GM21528 (cell line): ENCODE results near the gene ISX.

ENCODE experiments used
- ATAC-seq: cut with Tn5 transposase; IDR thresholded peaks from one replicate; pipeline ENCODE4 v1.9.1; 2021; ENCODE audit warnings: mild to moderate bottlenecking, moderate library complexity; ENCODE audit not compliant: unreplicated experiment, low FRiP score

Gene ISX

DNA sequence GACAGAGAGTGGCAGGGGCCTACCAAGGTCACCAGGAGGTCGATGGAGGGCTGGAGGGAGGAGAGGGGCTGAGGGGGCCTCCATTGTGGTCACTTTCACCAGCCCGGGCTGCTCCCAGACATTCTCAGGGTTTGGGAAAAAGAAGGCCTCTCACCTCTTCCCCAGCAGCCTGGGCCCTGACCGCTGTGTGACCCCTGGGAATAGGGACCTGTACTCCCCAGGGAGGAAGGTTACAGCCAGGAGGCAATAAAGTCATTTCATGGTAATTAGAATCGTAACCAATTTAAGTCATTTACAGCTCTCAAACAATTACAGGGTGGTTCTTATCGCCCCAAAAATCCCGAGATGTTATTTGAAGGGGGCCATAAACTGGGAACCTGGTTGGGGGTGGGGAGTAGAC, 37.8 kb downstream of the ISX start:
- no peak for ATAC-seq

DNA sequence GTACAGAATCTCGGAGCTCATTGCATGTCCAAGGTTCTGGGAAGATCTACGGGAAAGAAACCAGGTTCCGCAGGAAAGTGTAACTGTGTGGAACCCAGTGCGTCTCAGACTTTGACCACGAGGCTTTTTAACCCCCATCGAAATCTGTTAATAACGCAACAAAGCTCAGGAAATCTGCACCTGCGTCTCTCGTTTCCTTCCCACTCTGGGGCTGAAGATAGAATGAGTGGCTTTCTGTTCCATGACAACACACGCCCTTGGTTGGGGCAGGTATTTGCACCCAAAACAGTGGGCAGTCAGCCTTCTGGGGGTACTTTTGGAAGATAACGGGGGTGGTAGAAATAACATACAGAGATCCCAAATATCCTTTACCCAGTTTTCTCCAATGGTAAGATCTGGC, 38.5 kb downstream of the ISX start:
- no peak for ATAC-seq

DNA sequence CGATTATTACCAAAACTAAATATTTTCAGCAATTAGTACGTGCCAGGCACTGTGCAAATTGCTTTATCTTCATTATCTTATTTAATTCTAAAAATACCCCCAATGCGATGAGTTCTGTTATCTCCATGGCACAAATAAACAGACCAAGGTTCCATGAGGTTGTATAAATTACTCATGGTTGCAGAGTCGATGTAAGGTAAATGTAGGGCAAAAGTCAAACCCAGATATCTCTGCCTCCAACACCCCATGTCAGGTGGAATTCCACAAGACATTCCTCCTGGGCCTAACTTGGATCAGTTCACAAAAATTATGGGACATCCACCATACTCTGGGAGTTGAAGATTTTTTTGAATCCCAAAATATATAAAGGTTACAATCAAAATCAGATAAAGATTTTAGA, 43.7 kb downstream of the ISX start:
- ATAC-seq, result no peak

DNA sequence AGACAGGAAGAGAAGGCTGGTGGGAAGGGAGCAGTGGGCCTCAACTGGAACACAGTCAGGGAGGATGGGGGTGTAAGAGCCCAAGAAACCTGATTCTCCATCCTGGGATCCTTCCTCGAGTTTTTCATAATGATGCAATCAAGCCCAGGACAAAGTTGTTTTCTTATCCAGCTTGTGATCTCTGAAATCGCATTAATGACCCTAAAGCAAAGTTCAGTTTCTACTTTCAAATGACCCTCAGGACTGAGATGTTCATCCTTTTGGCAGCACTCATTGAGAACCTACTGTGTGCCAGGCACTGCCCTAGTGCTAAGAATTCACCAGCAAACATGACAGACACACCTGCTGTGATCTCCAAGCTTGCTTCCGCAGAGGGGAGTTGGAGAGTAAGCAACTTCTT, 45.3 kb downstream of the ISX start:
- no peak for ATAC-seq

DNA sequence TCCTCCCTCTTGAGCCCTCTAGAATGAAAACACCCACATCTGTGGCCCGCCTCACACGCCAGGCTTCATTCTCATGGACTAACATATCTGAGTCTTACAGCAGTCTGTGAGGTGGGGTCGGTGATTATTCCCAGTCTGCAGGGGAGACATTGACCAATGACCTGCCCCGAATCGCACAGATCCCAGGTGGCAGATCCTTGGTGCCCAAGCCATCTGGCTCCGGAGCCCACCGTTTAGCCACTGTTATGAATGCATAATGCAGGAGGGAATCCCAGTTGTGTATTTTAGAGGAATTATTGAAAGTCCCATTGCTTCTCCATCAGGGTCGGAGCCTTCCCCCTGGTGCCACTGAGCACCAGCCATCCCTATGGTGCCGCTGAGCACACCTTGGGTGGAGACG, 47.4 kb downstream of the ISX start:
- no peak for ATAC-seq

DNA sequence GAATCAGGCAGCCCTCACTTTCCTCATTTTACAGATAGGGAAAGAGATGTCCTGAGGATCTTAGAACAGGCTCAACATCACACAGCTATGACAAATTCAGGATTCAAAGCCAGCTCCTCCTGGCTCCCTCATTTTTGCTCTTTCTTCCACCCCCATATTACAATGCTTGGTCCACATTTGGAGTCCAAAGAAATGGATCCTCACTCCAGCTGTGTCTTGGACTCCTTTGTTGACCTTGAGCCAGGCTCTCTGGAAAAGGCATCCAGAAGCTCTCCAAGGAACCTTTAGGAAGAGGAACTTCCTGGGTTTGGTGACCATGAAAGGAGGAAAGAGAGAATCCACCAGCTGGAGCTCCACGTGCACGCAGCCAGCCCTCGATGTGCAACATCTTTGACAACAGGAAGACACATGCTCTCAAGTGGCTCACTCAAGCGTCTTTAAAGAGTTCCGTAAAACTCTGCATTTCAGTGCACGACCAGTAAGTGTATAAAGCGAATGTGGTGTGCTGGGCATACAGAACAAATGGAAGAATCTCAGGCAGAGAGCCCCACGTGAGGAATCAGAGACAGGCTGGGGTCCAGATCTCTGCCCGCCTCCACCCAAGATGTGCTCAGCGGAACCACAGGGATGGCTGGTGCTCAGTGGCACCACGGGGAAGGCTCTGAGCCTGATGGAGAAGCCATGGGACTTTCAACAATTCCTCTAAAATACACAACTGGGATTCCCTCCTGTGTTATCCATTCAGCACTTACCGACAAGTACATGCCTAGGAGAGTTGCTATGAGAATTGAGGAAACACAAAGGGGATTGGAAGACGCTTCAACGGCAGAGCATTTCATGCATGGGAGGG, 48.4 kb downstream of the ISX start:
- ATAC-seq, result no peak

DNA sequence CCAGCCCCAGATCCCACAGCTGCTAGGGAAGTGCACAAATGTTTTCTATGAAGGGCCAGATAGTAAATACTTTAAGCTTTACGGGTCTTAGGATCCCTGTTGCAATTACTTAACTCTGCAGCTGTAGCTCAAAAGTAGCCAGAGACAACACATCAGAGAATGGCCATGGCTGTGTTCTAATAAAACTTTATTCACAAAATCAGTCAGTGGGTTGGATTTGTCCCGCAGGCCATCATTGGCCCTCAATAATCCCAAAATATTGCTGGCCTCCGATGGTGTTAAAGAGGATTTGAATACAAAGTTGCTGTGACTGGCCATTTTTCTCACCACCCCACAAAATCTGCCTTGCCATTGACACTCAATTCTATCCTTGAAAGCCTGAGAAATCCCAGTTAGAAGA, 49.6 kb downstream of the ISX start:
- ATAC-seq, result no peak

DNA sequence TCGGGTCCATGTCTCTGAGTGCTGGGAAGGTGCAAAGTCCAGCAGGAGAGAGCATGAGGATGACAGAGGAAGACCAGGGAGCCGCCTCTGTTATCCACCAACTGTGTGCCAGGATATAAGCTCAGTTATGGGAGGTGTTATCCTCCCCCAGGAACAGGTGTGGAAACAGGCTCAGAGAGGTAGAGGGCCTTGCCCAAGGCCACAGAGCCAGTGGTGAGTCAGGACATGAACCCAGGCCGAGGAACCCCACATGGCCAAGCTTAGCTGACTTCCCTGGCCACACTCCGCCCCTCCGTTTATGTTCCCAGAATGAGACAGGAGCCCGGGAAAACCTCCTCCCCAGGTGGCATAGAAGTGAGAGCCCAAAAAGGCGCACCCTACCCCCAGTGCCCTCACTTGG, 50.3 kb downstream of the ISX start:
- no peak for ATAC-seq

DNA sequence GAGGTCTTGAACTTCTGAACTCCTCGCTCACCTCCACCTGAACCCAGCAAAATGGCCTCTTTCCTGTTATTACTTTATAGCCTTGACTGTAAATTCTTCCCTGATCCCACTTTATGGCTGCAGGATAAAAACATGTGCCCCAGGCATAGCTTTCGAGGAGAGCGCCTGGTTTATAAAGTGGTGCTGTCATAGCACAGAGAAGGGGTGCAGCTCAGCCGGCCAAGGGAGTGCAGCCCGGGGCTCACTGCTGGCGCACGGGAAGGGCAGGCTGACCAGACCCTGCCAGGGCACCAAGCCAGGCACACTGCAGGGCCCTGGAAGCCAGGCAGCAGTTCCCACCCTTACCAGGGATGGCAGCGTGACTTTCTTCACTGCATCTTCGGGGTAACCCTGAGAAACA, 50.9 kb downstream of the ISX start:
- no peak for ATAC-seq

DNA sequence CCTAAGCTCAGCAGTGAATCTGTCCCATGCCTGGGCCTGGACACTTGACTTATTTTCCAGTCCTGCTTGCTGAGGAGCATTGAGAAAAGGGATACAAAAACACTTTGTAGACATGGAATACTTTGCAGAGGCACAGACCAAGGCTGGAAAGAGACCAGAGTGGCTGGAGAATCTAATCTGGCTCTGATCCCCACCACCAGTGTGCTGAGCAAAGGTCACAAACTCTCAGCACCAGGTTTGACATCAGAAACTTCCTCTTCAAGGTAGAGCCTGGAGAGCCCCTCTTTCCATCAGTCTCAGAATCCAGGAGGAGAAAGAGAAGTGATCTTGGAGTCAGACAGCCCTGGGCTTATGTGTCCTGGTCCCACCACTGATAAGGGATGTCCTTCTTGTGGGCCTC, 53.5 kb downstream of the ISX start:
- no peak for ATAC-seq

DNA sequence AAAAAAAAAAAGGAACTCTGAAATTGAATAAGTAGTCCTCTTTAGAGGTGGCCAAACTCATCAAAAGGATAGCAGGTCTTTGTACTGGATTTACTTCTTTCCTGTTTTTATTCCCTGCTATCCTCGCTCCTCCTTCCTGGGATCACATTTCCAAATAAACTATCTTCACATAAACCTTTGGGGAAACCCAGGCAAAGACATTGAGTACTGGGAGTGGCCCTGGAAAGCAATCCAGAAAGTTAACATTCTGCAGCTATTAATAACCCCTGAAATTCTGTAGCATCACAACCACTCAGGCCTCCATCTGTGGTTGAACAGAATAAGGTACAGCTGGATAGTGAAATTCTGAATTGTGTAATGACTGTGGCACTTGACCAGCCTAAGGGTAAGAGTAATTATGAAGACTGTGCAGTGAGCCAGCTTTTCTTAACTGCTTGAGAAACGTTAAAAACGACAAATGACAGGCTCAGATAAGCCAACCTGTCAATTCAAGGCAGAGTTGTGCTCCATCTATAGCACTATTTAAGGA, 58.8 kb downstream of the ISX start:
- no peak for ATAC-seq

DNA sequence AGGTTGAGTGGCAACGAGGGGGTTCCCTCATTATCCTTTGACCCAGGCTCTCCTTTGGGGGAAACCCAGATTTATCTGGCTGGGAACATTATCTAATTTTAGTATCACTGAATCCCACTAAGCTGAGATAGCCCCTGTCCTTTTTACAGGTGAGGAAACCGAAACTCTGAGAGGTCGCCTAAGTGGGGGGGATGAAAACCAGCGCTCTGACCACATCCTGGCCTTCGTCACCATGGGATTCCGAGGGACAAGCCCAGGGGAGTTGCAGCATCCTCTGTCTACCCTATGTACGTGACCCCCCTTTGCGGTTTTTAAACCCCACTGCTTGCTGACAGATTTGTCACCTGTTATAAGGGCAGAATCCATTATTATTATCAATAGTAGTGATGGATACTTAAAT, 61.0 kb downstream of the ISX start:
- peak; percentile 50 for ATAC-seq

DNA sequence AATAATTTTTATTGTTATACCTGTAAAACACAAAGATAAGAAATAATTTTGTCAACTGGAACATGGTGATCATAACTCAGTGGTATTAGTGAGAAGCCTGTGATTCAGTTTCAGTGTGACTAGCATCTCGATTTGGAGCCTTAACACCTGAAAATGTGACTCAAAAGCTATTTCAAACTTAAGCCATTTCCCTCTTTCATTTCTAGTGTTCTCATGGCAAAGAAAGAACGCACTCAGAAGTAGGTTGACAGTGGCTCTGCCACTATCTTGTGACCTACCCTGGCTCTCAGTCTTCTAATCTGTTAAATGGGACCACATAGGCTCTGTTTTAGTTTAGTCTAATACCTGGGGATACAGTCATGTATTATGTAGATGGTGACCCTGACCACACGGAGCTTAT, 62.7 kb downstream of the ISX start:
- ATAC-seq, result peak; percentile 55

DNA sequence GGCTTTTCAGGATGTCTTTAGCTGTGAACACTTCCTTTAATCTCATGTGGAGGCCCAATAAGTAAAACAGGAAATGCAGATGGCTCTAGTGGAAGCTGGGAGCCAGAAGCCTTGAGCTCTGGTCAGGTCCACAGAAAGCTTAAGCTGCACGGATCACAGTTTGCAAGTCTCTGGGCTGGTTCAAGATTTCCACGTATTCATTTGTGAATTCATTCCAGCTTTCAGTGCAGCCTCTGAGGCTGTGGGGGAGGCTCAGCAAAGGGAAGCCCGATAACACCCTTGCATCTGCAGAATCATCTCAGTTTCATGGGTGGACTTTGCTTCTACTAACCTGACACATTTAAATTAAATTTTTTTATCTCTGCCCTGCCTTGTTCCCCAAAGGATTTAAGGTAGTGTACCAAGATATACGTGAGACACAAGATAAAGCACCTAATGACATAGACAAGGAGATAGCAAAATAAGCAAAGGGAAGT, 65.6 kb downstream of the ISX start:
- no peak for ATAC-seq

DNA sequence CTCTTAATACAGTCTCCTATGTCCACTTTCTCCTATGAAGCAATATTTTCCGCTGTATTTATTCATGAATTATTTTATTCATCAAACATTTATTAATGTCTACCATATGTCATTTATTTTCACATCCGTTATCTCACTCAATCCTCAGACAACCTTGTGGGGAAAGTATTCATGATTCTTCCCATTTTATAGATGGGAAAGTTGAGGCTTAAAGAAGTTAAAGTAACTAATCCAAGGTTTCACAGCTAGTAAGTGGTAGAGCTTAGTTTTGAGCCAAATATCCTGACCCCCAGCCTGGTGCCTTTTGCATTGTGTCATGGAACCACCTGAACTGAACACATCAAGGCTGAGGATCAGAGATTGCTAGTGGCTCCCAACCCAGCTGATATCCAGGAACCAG, 66.6 kb downstream of the ISX start:
- ATAC-seq, result no peak

DNA sequence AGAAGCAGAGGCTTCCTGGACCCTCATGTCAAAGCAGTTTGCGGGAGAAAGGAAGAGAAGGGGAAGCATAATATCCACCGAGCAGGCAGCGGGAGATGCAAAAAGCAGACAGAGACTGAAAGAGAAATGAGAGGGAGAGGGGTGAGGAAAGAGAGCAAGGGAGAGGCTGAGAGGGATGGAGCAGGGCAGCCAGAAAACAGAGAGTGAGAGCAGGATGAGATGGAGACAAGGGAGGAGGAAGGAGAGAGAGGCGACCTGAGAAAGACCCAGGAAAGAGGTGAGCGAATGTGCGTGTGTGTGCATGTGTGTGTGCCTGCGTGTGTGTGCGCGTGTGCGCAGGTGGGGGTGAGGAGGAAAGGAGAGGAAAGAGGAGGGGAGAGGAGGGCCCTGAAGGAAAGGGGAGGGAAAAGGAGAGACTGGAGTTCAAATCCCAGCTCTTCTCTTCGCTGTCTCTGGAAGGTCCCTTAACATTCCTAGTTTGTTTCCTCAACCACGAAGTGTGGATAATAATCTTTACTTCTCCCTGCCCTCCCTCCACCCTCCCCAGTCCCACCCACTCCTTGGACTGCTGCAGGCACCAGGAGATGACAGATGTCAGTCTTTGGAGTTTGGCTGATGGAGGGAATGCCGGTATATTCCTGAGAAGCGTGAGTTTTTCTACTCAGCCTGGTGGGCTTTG, 67.9 kb downstream of the ISX start:
- ATAC-seq, result no peak

DNA sequence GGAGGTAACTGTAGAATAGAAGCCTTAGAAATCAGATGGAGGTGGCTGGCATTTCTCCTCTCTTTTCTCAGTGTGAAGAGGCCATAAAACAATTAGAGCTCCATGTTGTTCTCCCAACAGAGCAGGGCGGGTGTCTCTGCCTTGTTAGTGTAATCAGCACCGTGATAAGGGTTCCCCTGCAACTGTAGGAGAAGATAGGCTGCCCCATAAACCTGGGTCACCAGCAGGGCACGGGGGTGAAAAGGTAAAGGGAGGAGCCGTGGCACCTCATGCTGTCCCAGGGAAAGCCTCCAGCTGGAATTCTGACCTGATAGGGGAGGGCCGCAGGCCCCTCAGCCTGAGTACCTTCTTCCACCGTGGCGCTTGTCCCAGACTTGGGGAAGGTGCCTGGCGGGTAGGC, 68.7 kb downstream of the ISX start:
- ATAC-seq, result no peak

DNA sequence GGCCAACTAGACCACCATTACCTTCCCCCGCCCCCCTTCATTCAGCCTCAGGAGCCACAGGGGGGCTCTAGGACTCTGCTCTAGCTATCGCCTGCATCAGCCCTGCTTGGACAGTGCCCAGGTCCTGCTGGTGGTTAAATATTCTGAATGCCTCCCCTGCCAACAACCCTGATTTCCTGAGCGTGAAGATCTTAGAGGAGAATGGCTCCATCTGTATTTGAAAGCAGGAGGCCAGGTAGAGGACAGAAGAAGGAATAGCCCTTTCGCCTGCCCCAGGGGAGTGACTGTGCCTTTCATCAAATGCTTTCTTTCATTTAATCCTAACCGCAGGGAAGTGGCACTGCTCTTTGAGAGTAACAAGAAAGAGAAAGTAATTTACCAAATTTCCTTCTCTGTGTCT, 69.2 kb downstream of the ISX start:
- ATAC-seq, result no peak
